HG02798 (cell line): ENCODE data around the gene LRRC55.
"Not testable (repeated sequence)": the region's sequence is repeated elsewhere in the genome, so short reads cannot be mapped to it uniquely, and the experiment has no call there.

Experiments
- ATAC-seq: cut with Tn5 transposase; IDR thresholded peaks from one replicate; pipeline ENCODE4 v1.9.1; 2021; ENCODE audit warnings: mild to moderate bottlenecking; ENCODE audit not compliant: unreplicated experiment, poor library complexity

LRRC55 gene

GRCh38 chr11:57158599-57158998 is 23.2 kb upstream of the LRRC55 start:
- no peak for ATAC-seq

GRCh38 chr11:57160665-57161064 is 21.1 kb upstream of the LRRC55 start:
- ATAC-seq = no peak

GRCh38 chr11:57161351-57161750 is 20.4 kb upstream of the LRRC55 start:
- no peak for ATAC-seq

GRCh38 chr11:57162179-57162898 is 19.4 kb upstream of the LRRC55 start:
- ATAC-seq = no peak

GRCh38 chr11:57163160-57163868 is 18.4 kb upstream of the LRRC55 start:
- ATAC-seq = no peak

GRCh38 chr11:57164317-57164716 is 17.4 kb upstream of the LRRC55 start:
- ATAC-seq = no peak

- no peak for ATAC-seq
These were observed 14.5 kb upstream of the LRRC55 start for GRCh38 chr11:57167125-57167846.

GRCh38 chr11:57169732-57170313 is 11.9 kb upstream of the LRRC55 start:
- not testable (repeated sequence) for ATAC-seq

- no peak for ATAC-seq
These were observed 9.7 kb upstream of the LRRC55 start for GRCh38 chr11:57172031-57172430.

GRCh38 chr11:57174656-57175055 is 7.1 kb upstream of the LRRC55 start:
- no peak for ATAC-seq

GRCh38 chr11:57175478-57175877 is 6.3 kb upstream of the LRRC55 start:
- no peak for ATAC-seq

- ATAC-seq = no peak
These were observed 3.4 kb upstream of the LRRC55 start for GRCh38 chr11:57178334-57178733.

GRCh38 chr11:57179681-57180080 is 2.1 kb upstream of the LRRC55 start:
- no peak for ATAC-seq

- ATAC-seq = no peak
These were observed 1.6 kb upstream of the LRRC55 start for GRCh38 chr11:57180081-57180561.

GRCh38 chr11:57180964-57181363 is 789 bp upstream of the LRRC55 start:
- no peak for ATAC-seq

GRCh38 chr11:57182896-57183295 is 1.1 kb downstream of the LRRC55 start:
- ATAC-seq = no peak

- ATAC-seq = no peak
These were observed 8.8 kb downstream of the LRRC55 start for GRCh38 chr11:57190548-57190947.

GRCh38 chr11:57191311-57192219 is 9.8 kb downstream of the LRRC55 start:
- ATAC-seq = no peak

GRCh38 chr11:57192316-57192715 is 10.6 kb downstream of the LRRC55 start:
- ATAC-seq = no peak

GRCh38 chr11:57196596-57196995 is 14.8 kb downstream of the LRRC55 start:
- no peak for ATAC-seq
